Measurements from ENCODE around the gene CACNG1.

Gene CACNG1

DNA sequence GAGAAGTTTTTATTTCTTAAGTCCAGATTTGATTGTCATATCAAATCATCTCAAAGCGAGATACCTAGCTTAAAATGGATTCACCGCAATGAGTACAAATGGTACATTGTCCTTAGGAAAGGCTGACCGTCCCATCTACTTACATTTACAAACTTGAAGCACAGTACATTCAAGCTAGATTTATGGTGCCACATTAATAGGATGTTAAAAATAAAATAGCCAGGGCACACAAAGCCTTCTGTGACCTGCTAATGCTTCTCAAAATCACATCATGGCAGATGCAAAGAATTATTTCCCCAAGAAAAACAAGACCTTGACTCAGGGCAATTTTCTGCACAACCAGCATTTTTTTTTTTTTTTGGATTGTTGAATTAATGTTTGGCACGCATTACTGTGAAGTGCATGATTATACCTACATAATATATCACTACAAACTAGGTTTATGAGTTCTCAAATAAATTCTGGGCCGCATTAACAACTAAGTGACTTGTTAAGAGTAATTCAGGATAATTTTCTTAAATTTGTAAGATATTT lies 25.3 kb downstream of the CACNG1 start:
- TF ChIP-seq, protein P1, sequence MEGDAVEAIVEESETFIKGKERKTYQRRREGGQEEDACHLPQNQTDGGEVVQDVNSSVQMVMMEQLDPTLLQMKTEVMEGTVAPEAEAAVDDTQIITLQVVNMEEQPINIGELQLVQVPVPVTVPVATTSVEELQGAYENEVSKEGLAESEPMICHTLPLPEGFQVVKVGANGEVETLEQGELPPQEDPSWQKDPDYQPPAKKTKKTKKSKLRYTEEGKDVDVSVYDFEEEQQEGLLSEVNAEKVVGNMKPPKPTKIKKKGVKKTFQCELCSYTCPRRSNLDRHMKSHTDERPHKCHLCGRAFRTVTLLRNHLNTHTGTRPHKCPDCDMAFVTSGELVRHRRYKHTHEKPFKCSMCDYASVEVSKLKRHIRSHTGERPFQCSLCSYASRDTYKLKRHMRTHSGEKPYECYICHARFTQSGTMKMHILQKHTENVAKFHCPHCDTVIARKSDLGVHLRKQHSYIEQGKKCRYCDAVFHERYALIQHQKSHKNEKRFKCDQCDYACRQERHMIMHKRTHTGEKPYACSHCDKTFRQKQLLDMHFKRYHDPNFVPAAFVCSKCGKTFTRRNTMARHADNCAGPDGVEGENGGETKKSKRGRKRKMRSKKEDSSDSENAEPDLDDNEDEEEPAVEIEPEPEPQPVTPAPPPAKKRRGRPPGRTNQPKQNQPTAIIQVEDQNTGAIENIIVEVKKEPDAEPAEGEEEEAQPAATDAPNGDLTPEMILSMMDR (IDR thresholded peaks at IDR 0.05; ENCODE audit: low read depth, low read length, missing control alignments) = no peak
- in situ Hi-C loops (cut with HindIII; ENCODE audit: low sequenced_read_pairs) = no loop called here
- no peak for DNase-seq (ENCODE audit: low read depth)
- no peak overlapping the region for H3K4me3 ChIP-seq (ENCODE audit: low read depth, low read length)

DNA sequence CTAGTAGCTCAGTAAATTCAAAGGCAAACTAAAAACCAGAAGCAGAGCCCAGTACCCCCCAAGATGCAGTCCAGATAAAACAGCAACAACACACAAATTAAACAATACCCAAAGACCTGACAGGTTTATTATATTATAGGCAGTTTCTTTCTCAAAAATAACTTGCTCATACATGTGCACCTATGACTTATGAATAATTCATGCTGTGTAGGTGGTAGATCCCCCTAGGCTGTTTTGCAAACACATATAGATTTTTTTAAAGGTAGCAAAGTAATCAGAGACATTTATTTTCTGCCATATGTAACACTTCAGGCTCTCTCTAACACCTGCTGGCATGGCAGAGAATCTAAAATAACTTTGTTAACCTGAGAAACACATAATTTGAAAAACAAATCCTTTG lies 27.2 kb downstream of the CACNG1 start:
- in situ Hi-C loops (cut with HindIII; ENCODE audit: low sequenced_read_pairs) = no loop called here
- no peak overlapping the region for H3K4me3 ChIP-seq (ENCODE audit: low read depth, low read length)
- TF ChIP-seq, protein P1 (IDR thresholded peaks at IDR 0.05; ENCODE audit: low read depth, low read length, missing control alignments) = no peak
- DNase-seq (ENCODE audit: low read depth) = no peak

DNA sequence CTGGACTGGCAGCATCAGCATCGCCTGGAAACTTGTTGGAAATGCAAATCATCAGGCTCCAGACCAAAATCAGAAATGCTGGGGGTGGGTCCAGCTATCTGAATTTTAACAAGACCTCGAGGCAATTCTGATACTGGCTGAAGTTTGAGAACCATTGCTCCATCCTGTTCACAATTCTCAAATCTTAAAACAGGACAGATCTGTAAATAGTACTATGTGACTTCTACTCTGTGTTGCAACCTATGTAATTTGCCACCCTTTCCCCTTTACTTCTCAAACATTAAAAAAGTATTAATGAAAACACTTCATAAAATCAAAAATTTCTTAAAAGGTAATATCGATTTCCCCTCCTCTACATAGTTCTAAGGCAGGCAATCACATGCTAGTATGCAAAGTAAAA lies 28.5 kb downstream of the CACNG1 start:
- no peak for DNase-seq (ENCODE audit: low read depth)
- no peak overlapping the region for H3K4me3 ChIP-seq (ENCODE audit: low read depth, low read length)
- in situ Hi-C loops (cut with HindIII; ENCODE audit: low sequenced_read_pairs) = no loop called here
- TF ChIP-seq, protein P1 (IDR thresholded peaks at IDR 0.05; ENCODE audit: low read depth, low read length, missing control alignments) = no peak

DNA sequence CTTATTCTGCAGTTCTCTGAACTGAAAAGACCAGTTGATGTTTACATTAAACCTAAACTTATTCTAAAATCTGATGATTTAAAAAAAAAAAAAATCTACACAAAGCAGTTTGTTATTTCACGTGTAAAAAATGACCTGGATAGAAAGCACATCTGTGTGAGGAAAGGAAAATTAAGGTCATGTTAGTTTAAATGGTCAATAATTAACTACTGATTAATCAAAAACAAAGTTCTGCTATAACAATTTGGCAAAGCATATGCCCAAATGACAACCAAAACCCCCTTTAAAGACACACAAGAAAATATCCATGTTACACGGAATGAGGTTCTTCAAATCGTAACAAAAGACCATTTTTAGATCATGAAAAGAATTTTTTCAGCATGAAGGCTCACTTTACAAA lies 30.4 kb downstream of the CACNG1 start:
- in situ Hi-C loops (cut with HindIII; ENCODE audit: low sequenced_read_pairs) = no loop called here

DNA sequence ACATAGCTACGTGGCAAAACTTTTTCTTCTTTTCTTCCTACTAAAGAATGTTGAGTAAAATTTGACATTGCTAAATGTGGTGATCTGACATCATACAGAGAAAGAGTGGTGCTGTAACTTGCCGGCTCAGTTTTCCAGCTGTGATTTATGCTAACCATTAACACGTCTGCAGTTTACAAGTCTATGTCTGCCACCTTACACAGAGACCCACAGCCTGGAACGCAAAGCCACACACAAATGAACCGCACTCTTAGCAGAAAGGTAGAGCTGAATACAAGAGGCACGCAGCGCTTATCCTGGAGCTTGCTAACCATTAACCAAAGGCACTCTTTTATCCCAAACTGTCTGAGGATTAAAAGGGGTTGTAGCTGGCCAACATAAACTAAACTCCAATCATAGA lies 31.9 kb downstream of the CACNG1 start:
- in situ Hi-C loops (cut with HindIII; ENCODE audit: low sequenced_read_pairs) = no loop called here
- no peak for DNase-seq (ENCODE audit: low read depth)
- TF ChIP-seq, protein P1 (IDR thresholded peaks at IDR 0.05; ENCODE audit: low read depth, low read length, missing control alignments) = no peak
- no peak overlapping the region for H3K4me3 ChIP-seq (ENCODE audit: low read depth, low read length)

More for the DNA sequence above, 30.4 kb downstream of the CACNG1 start:
- DNase-seq (ENCODE audit: low read depth) = no peak
- TF ChIP-seq, protein P1 (IDR thresholded peaks at IDR 0.05; ENCODE audit: low read depth, low read length, missing control alignments) = no peak
- no peak overlapping the region for H3K4me3 ChIP-seq (ENCODE audit: low read depth, low read length)

DNA sequence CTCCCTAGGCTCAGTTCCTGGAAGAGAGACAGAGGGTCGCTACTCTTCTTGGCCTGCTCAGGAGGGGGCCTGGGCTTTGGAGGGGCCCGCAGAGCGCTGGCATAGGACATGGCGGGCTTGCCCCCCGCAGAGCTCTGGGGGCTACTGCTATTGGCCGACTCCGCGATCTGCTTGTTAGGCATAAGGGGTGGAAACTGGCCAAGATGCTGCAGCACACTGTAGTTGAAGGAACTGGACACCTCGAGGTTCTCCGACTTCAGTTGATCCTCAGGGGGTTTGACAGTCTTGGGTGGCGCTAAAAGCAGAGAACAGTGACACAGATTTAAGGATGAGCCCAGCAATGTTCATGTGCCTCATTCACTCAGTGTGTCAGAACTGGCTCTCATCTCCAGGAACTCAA lies 33.9 kb downstream of the CACNG1 start:
- no peak for DNase-seq (ENCODE audit: low read depth)
- no peak overlapping the region for H3K4me3 ChIP-seq (ENCODE audit: low read depth, low read length)
- in situ Hi-C loops (cut with HindIII; ENCODE audit: low sequenced_read_pairs) = no loop called here
- TF ChIP-seq, protein P1 (IDR thresholded peaks at IDR 0.05; ENCODE audit: low read depth, low read length, missing control alignments) = no peak

DNA sequence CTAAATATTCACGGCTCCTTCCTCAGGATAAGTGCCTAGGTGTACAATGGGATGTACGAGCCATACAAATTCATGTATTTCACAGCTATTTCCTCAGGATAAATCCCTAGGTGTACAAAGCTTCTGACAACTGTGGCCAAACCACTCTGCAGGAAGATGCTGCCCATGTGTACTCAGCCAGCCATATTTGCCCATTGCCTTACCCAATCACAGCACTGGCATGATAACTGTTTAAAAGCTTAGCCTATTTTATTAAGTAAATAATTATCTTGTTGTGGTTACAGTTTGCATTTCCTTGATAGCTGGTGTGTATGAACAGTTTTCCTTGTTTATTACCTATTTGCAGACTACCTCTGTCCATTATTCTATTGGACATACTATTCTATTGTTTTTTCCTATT lies 35.1 kb downstream of the CACNG1 start:
- in situ Hi-C loops (cut with HindIII; ENCODE audit: low sequenced_read_pairs) = no loop called here
- H3K4me3 ChIP-seq (ENCODE audit: low read depth, low read length) = no peak overlapping the region
- DNase-seq (ENCODE audit: low read depth) = no peak
- TF ChIP-seq, protein P1 (IDR thresholded peaks at IDR 0.05; ENCODE audit: low read depth, low read length, missing control alignments) = no peak

Measured in astrocyte of the cerebellum (primary cell).